Stimulated activated CD8-positive, alpha-beta memory T cell treated with anti-CD3 and anti-CD28 coated beads, Interleukin-15, amount 100 ng/mL, for 48 hours (primary cell): ENCODE results near the gene REC8.

ENCODE experiments used
- DNase-seq, 2 donors: peaks; one replicate each; pipeline ENCODE4 v3.0.0-alpha.2; 2020; ENCODE audit warnings: low read depth in 2 of 2

The REC8 gene

GRCh38 chr14:24138396-24139271 is 33.2 kb upstream of the REC8 start:
- DNase-seq = no peak

GRCh38 chr14:24139272-24139934 is 32.5 kb upstream of the REC8 start:
- no peak for DNase-seq

- peak; percentile 100 for DNase-seq
These were observed 30.6 kb upstream of the REC8 start, which contains the start of gene EMC9 for GRCh38 chr14:24141097-24141880. Gene EMC9 (minus strand): TSS chr14:24141591. CDS start chr14:24141304, 287 bp downstream.

- DNase-seq = no peak
These were observed 28.4 kb upstream of the REC8 start for GRCh38 chr14:24143511-24143910.

GRCh38 chr14:24144451-24144850 is 27.4 kb upstream of the REC8 start:
- DNase-seq = no peak

GRCh38 chr14:24145219-24145618 is 26.7 kb upstream of the REC8 start:
- DNase-seq = no peak

- no peak for DNase-seq
These were observed 26.0 kb upstream of the REC8 start for GRCh38 chr14:24145690-24146452.

- DNase-seq = peak; percentile 93 to 95
These were observed 25.4 kb upstream of the REC8 start, which contains the start of gene PSME2 for GRCh38 chr14:24146453-24146977. Gene PSME2 (minus strand): TSS chr14:24146610. CDS start chr14:24146581, 29 bp downstream.

- peak; percentile 97 for DNase-seq
These were observed 24.7 kb upstream of the REC8 start, which contains the start of gene RNF31 for GRCh38 chr14:24146978-24147760. Gene RNF31 (plus strand): TSS chr14:24147498. CDS start chr14:24147699, 201 bp downstream.

- DNase-seq = no peak
These were observed 24.0 kb upstream of the REC8 start for GRCh38 chr14:24147761-24148428.

GRCh38 chr14:24149302-24149969 is 22.4 kb upstream of the REC8 start:
- no peak for DNase-seq

GRCh38 chr14:24150061-24150460 is 21.8 kb upstream of the REC8 start:
- no peak for DNase-seq

- DNase-seq = no peak
These were observed 21.3 kb upstream of the REC8 start for GRCh38 chr14:24150567-24150966.

GRCh38 chr14:24150993-24151392 is 20.9 kb upstream of the REC8 start:
- no peak for DNase-seq

GRCh38 chr14:24151404-24152080 is 20.3 kb upstream of the REC8 start:
- DNase-seq = no peak

GRCh38 chr14:24155100-24155499 is 16.8 kb upstream of the REC8 start:
- DNase-seq = no peak

GRCh38 chr14:24156840-24157239 is 15.0 kb upstream of the REC8 start:
- DNase-seq = no peak

- DNase-seq = no peak
These were observed 14.5 kb upstream of the REC8 start for GRCh38 chr14:24157331-24157730.
